Panc1 (cell line): ENCODE data around the gene MON1A.

Experiments
- CTCF ChIP-seq: fragments of 450-650 bp; IDR thresholded peaks from 2 replicates; pipeline ENCODE4 v1.5.1; 2017; ENCODE audit warnings: mild to moderate bottlenecking
- POLR2AphosphoS5 ChIP-seq: IDR thresholded peaks from 2 replicates; pipeline ENCODE4 v1.6.1; 2012; ENCODE audit warnings: mild to moderate bottlenecking, low read depth, low read length, moderate library complexity
- SIN3A ChIP-seq: IDR thresholded peaks from 2 replicates; pipeline ENCODE4 v1.6.1; 2012; ENCODE audit warnings: low read depth, mild to moderate bottlenecking, low read length, moderate library complexity, borderline replicate concordance; ENCODE audit not compliant: insufficient read depth

- no peak for TF ChIP-seq POLR2AphosphoS5
- no peak for TF ChIP-seq CTCF
- TF ChIP-seq SIN3A = no peak
These were observed 18.0 kb downstream of the MON1A start for GRCh38 chr3:49911611-49912010.
